ENCODE results near the gene PGA4.
"Not testable (repeated sequence)": the region's sequence is repeated elsewhere in the genome, so short reads cannot be mapped to it uniquely, and the experiment has no call there.

- TF ChIP-seq CTCF, POLR2A (IDR thresholded peaks at IDR 0.05): not testable (repeated sequence)
Measured at GRCh38 chr11:61240288-61240687, 18.1 kb downstream of the PGA4 start.

Measured in lower leg skin (tissue), 3 donors.